Activated T-cell treated with anti-CD3 and anti-CD28 coated beads, Interleukin-2, amount 50 U/mL, for 1 hour (primary cell): ENCODE results near the gene DRP2.
A peak's percentile ranks its signal among the peaks of the same experiment; 100 is the strongest.
"Not testable (repeated sequence)": the region's sequence is repeated elsewhere in the genome, so short reads cannot be mapped to it uniquely, and the experiment has no call there.

Experiments
- DNase-seq: peaks from one replicate; pipeline ENCODE4 v3.0.0-alpha.2; 2020

The DRP2 gene, protein sequence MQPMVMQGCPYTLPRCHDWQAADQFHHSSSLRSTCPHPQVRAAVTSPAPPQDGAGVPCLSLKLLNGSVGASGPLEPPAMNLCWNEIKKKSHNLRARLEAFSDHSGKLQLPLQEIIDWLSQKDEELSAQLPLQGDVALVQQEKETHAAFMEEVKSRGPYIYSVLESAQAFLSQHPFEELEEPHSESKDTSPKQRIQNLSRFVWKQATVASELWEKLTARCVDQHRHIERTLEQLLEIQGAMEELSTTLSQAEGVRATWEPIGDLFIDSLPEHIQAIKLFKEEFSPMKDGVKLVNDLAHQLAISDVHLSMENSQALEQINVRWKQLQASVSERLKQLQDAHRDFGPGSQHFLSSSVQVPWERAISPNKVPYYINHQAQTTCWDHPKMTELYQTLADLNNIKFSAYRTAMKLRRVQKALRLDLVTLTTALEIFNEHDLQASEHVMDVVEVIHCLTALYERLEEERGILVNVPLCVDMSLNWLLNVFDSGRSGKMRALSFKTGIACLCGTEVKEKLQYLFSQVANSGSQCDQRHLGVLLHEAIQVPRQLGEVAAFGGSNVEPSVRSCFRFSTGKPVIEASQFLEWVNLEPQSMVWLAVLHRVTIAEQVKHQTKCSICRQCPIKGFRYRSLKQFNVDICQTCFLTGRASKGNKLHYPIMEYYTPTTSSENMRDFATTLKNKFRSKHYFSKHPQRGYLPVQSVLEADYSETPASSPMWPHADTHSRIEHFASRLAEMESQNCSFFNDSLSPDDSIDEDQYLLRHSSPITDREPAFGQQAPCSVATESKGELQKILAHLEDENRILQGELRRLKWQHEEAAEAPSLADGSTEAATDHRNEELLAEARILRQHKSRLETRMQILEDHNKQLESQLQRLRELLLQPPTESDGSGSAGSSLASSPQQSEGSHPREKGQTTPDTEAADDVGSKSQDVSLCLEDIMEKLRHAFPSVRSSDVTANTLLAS

DNA sequence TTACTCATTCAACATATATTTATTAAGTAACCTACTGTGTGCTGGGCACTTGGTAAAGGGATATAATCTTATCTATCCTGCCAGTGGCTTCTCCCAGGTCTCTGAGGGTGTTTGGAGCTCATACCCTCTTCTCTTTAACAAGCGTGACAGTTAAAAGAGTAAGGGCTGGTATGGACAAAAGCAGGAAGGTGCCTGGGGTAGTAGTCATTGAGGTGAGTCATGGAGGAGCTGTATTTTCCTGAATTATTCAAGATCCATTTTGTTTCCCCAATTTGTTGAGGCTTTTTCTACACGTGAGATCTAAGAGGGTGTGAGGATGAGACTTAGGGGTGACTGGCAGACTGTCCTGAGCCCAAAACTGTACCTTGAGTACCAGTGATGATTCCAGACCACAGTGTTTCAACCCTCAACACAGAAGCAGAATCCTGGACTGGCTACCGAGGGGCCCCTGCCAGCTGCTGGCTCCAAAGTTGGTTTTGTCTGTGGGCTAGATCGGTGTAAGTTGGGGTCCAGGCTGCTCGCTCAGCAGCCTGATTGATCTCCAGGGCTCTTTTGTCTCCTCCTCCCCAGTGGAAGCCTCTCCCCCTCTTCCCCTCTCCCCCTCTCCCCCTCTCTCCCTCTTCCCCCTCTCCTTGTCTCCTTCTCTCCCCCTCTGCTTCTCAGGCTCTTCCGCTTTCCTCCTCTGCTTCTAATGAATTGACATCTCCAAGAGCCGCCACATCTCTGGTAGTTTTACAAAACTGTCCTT lies at the start of gene DRP2:
Gene DRP2 (plus strand): TSS at position 671 of the 748 bp plus-strand sequence. CDS start 11,862 bp downstream, outside the sequence.
- no peak for DNase-seq

DNA sequence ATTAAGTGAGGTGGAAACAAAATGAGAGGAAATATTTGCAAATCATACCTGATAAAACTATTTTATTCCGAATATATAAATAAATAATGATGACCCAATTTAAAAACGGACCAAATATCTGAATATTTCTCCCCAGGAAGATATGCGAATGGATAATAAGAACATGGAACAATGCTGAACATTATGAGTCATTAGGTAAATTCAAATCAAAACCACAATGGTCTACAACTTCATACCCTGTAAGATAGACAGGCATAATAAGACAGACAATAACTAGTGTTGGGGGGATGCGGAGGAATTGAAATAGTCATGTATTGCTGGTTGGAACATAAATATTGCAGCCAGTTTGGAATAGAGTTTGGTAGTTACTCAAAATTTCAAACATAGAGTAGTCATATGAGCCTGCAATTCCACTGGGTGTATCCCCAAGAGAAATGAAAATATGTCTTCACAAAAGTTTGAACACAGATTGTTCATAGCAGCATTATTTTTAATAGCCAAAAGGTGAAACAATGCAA lies 47.6 kb upstream of the DRP2 start:
- no peak for DNase-seq

DNA sequence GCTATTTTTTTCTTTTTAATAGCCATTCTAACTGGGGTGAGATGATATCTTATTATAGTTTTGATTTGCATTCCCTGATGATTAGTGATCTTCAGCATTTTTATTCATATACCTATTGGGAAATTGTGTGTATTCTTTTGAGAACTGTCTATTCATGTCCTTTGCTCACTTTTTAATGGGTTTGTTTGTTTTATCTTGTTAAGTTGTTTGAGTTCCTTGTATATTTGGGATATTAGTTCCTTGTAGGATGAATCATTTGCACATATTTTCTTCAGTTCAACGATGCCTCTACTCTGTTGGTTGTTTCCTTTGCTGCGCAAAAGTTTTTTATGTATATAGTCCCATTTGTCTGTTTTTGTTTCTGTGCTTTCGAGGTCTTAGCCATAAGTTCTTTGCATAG lies 43.1 kb upstream of the DRP2 start:
- no peak for DNase-seq

DNA sequence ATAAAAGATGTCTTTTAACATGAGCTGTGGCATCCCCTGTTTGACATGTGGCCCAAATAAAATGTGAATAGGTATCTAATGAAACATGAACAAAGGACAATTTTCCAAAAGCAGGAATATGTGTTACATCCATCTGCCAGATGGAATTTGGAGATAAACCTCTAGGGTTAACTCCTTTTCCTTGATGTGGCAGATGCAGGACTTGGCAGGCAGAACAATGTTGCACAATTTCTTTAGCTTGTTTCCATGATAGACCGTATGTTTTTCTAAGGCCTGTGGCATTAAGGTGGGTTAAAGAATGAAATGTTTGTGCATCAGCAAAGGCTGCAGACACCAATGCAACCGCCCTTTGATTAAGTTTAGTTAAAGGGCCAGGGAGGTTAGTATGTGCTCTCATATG lies 34.7 kb upstream of the DRP2 start:
- DNase-seq = not testable (repeated sequence)

DNA sequence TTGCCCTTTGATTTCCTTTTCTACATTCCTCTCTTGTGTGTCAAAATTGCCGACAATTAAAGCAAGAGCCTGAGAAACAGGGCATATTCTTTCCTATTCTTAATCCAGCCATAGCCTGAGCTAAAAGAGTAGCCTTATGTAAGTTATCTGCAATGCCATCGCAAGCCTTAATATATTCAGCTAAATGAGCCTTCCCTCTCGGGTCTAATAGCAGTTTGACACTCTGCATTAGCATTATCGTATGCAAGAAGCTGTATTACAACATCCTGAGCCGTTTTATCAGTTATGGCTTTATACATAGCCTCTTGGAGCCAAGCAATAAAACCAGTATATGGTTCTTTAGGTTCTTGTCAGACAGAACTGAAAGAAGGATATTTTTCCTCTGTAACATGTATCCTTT lies 31.6 kb upstream of the DRP2 start:
- DNase-seq = not testable (repeated sequence)

DNA sequence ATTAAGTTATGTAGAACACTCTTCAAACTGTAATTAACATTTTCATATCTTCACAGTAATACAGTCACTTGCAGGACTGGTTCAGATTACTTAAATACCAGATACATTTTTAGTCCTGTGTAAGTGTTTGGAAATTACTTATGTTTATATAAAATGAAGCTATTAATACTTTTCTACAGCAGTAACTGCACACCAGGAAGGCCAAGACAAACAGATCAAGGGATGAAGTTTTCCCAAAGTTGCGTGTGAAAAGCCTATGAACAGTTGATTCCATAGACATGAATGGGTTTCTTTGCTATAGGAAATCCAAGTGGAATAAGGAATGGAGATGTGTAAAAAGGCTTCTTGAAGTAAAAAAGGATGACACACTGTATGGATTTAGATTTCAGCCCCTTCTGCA lies 28.9 kb upstream of the DRP2 start:
- DNase-seq = no peak

DNA sequence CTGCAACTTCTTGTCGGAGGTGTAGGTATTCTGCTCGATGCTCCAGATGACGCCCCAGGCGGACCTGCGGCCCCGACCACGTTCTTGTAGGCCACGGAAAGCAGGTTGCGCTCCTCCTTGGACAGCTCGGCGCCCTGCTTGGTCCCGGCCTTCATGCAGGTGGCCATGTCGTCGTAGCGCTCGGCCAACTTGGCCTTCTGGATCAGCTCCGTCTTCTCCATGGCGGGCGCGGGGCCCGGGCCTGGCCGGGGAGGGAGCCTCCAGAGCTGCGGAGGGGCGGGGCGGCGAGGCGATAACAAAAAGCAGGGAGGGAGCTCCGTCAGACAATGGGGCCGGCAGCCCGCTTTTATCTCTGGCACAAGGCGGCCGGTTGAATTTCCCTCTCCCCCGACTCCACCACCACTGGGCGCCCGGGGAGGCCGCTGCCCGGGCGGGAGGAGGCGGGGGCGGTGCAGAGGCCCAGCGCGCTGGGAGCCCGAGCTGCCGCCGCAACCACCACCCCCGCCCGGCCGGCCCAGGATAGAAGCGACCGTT lies 28.3 kb upstream of the DRP2 start:
- DNase-seq = no peak

DNA sequence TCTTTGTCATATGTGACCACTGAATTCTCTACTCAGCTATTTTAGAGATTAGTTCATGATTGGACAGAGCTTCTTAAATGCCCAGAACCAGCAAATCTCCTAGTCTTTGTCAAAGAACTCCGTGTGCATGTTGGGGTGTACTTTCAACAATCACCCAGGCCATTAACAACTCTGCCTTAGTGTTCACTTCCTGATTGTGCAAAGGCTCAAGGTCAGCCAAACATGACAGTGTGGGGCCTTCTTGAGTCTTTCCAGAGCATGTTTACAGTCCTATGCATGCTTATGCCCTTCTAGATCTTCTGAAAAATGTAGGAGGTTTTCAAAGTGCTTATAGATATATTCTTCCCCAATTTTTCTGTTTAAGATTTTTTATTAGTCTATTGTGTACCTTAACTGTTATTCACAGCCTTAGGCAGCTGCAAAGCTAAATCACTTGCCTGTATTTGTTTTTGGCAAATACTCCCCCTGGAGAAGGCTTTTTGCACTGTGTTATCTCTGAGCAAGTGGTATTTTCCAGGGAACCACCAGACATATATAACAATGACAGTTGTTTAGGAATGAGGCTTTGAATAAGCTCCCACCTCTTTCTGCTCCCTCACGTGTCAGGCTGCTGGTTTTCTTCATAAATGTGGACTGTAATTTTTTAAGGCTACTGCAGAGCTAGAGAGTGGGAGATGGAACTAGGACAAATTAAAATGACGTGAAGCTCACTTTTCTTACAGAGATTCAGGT lies 24.0 kb upstream of the DRP2 start:
- no peak for DNase-seq

DNA sequence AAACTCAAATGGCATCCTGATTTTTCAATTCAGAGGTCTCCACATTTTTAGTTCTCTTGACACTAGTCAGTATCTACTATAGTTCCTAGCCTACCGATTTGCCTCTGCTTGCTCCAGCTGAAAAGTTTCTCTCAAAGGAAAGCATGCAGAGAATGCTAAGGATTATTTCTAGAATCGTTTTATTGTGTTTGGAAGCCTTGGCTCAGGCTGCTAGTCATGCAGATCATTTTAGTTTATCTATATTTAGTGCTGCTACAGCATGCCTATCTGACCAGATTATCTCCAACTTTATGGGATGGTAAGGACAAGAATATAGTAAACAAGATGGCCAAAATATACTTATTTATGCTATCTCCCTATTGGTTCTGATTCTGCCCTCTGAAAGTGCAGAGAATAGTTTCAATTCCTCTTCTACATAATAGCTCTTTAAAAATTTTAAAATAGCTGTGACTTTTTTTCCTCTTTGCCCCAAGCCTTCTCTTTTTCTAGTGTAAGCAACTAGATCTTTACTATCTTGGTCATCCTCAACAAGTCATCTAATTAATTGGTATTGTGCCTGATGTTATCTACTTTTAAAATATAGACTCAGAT lies 15.7 kb upstream of the DRP2 start:
- DNase-seq = no peak

DNA sequence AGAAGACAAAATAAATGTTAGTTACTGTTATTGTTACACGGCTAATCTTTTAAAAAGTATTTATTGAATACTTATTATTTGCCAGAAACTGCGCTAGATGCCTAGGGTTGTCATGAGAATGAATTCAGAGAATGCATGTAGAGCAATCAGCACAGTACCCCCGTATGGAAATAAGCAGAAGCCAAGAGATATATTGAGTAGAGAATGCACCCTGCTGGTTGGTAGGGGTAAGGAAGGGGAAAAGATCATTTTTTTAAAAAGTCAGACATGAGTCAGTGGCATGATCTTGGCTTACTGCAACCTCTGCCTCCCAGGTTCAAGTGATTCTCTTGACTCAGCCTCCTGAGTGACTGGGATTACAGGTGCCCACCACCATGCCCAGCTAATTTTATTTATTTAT lies 13.1 kb upstream of the DRP2 start:
- no peak for DNase-seq

DNA sequence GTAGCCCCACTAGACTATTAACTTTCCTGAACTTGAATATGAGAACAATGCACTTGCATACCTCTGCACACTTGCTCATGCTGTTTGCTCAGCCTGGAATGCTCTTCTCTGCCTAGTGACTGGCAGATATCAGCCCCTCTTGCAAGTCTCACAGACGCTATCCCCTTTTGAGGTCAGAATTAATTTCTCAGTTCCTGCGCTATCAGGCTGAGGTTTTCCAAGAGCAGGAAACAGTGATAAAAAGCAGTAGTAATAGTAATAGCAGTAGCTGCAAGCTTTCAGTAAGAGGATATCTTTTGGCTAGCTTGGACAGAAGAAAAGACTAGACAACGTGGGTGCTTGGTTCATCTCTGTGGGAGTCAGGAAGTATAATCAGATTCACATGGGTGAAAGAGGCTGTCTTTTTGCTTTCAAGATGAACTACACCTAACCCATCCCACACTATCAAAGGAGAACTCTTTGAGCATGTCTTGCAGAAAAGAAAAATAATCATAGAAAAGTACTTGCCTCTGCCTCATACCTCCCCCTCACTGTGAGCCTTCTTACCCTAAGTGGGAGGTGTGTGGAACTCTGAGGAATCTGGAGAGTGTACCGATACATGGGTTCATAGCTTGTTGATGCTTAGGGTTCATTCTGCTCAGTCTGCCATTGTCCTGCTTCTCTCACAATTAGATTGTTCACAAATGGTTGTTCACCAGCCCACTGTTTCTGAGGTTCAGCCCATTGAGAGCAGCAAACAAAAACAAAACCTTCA lies 11.3 kb upstream of the DRP2 start:
- no peak for DNase-seq

DNA sequence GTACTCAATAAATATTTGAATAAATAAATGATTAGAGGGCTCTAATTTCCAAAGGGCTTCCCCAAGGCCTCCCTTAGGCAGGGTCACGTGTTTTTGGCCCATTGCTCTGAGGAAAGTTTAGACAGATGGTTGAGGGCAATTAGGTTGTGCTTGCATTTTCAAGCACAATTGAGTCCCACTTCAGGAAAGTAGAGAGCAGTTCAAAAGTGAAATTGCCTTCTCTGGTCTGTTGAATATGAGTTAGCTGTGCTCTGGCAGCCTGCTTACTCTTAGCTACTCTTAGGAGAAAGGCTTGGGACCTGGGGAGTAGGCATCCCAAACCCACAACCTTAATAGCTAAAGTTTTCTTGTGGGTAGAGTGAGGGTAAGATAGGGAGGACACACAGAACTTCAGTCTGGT lies 9.0 kb upstream of the DRP2 start:
- DNase-seq = no peak

DNA sequence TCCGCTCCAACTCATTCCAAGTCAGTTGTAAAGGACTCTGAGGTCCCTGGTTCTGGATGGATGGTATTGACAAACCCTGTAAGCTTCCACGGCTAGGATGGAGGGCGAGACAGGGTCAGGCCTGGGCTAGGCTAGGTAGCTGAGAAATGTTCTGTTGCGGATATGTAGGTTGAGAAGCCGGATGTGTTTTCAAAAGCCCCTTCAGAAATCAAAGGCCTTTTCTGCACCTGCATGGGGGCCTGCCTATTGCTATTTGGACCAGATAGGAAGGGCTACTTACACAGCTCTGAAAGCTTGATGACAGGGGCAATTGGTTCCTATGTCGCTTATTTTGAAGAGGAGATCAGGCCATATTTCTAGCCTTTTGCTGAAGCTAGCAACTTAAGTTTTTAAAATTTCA lies 1.9 kb upstream of the DRP2 start:
- DNase-seq = no peak

DNA sequence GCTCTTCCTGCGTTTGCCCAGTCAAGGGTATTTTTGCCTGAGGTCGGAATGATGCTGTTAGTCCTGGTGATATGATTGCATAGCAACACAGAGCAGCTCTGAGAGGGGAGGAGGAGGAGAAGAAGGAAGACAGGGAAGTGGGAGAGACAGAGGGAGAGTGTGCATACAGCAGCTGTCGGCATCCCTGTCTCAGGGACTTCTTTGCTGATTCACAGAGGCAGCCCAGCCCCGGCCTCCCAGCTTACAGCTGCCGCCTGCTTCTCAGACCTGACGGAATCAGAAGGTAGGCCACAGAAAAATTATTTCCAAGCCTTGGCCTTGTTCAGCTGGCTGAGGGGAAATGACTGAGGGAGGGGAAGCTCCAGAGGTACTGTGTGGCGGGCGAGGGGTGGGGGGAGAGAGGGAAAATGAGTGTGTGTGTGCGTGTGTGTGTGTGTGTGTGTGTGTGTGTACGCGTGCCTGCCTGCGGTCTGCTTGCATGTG lies 319 bp downstream of the DRP2 start:
- peak; percentile 19 for DNase-seq

DNA sequence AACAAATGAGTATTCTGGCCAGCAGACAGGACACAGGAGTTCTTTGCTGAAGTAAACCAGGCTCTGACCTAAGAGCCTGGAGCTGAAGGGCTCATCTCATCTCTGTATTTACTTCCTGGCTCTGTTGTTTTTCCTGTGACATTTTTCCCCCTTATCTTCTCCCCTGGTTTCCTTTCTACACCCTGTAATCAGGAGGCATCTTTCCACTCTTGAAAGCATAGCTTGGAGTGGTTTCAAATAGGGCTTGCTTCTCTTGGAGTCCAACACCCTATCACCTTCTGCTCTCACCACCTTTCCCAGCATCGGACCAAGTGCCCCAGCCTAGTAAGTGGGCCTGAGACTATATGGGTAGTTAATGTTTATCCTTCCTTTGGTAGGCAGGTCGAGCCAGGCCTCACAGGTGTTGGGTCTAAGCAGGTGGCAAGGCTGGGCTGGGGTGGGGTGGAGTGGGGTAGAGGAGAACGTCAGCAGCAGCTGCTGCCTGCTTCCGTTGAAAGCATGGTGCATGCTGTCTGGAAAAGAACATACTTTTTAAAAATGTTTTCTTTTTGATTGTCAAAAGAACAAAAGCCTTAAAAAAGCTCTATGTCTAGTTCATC lies 1.2 kb downstream of the DRP2 start:
- no peak for DNase-seq

DNA sequence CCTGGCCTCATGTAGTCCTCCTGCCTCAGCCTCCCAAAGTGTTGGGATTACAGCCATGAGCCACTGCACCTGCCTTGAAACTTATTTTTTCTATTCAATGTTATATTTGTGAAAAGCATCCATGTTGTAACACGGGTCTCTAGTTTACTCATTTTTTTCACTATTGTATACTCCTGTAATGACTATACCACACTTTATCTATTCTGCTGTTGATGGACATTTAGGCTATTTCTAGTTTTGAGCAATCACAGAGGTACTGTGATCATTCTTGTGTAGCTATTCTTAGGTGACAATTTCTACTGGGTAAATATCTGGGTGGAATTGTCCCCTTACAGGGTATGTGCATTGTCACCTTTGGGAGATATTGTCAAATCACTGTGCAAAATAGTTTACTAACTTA lies 3.6 kb downstream of the DRP2 start:
- no peak for DNase-seq

DNA sequence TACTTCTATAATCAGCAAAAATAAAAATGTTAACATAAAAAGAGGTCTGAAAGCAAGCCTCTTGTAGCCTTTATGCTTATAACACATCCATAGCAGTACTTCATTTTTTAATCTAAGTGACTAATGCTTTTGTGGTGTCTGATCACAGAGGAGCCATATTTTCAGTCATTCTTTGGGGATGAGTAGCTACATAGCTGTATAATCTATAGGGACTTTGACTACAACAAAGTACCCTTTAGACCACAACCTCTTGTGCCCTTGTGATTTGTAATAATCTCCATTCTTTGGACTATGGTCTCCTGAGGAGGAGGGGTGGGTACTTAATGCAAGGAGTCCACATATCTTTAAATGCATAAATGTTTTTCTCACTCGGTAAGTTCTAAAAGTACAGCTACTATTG lies 9.6 kb downstream of the DRP2 start:
- DNase-seq = no peak

DNA sequence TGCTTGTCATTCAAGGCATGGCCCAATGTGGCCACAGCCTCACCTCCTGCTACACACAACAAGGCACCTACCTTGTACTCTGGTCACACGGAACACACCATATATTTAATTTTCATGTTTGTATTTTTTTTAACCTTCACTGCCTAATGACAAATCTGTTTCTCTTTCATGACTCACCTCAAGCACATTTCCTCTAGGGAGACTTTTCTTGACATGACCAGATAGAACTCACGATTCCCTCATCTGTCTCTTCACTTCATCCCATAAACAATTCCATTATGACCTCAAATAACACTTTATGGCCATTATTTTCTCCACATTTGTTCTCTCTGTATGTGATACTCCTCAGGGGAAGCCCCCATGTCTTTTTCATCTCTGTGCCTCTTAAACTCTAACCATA lies 11.1 kb downstream of the DRP2 start:
- DNase-seq = no peak

DNA sequence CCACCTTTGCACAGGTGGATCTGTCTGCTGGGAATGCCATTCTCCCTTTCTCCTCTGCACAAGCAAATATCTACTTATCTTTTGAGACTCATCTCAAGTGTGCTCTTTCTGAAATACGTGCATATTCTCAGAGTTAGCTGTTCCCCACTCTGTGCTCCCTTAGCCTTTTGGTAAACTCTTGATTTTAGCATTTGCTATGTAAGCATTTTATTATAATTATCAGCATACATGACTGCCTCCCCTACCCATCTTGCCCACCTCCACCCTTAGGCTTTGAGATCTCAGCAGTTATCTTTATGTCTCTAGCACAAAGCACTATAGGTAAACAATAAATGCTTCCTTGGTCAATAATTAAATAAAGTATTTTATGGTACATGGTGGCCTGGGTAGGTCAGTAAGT lies 11.5 kb downstream of the DRP2 start:
- DNase-seq = no peak

DNA sequence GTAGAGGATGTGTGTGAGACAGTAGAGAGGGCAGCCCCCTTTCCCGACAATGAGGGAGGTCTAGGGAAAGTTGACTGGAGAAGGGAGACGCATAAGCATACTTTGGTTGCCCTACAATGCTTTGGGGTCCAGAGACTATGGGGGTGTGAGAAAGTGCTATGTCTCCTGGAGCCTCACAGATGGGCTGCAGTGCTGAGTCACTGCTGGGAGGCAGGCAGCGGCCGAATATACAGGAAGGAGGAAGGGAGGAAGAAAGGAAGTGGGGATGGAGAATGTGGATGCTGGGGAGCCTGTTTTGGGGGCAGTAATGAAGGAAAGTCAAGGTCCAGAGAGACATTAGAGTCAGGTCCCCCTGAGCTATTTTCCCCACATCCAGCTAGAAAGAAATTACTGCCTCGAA lies 12.7 kb downstream of the DRP2 start:
- no peak for DNase-seq
